Measurements from ENCODE around the gene HSPA12B.

The HSPA12B gene

DNA sequence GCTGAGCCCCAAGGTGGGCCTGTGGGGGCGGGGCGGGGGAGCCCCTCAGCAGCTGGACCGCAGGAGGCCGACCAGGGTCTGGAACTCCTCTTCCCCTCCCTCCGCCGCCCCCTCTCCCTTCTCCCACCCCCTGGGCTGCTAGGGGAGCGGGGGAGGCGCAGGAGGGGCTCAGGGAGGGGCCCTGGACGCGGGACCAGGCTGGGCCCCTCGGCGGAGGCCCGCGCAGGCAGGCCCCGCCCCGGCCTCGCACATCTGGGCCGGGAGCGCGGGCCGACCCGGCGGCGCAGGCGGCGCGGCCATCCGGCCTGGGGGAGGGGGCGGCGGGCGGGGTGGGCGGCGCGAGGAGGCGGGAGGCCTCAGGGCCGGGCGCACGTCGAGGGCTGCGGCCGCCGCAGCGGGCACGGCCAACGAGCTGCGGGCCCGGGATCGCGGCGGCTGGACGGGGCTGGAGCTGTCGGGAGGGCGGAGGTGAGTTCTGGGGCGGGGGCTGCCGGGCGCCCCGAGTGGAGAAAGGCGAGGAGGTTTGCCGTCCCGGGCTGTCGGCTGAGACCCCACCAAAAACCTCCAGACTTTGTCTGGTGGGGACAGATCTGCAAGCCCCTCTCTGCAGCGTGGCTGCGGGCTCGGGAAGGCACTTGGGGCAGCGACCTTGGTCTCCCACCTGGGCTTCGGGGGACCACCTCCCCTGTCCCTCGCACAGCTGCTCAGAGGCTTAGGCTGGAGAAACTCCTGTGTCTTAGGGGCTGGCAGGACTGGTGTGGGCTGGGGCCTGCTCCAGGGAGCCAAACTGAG lies at the start of gene HSPA12B:
Gene HSPA12B, plus strand, starts transcription at position 359 of the 792 bp plus-strand sequence. CDS start 5,990 bp downstream, outside the sequence.
- no peak for DNase-seq (ENCODE audit: low read depth)
- H3K4me3 ChIP-seq (ENCODE audit: low read length), result no peak within 1 kb of the TSS
- no peak for TF ChIP-seq CTCF (IDR thresholded peaks at IDR 0.05; ENCODE audit: insufficient read depth, low read depth, low read length, missing control alignments)

GRCh38 chr20:3685341-3685740 lies 47.1 kb upstream of the HSPA12B start:
- H3K4me3 ChIP-seq (ENCODE audit: low read length), result no peak overlapping the region
- no peak for DNase-seq (ENCODE audit: low read depth)
- TF ChIP-seq CTCF (IDR thresholded peaks at IDR 0.05; ENCODE audit: insufficient read depth, low read depth, low read length, missing control alignments), result no peak

- no peak for TF ChIP-seq CTCF (IDR thresholded peaks at IDR 0.05; ENCODE audit: insufficient read depth, low read depth, low read length, missing control alignments)
- no peak for DNase-seq (ENCODE audit: low read depth)
- no peak overlapping the region for H3K4me3 ChIP-seq (ENCODE audit: low read length)
Measured at GRCh38 chr20:3686421-3686820, 46.1 kb upstream of the HSPA12B start.

DNA sequence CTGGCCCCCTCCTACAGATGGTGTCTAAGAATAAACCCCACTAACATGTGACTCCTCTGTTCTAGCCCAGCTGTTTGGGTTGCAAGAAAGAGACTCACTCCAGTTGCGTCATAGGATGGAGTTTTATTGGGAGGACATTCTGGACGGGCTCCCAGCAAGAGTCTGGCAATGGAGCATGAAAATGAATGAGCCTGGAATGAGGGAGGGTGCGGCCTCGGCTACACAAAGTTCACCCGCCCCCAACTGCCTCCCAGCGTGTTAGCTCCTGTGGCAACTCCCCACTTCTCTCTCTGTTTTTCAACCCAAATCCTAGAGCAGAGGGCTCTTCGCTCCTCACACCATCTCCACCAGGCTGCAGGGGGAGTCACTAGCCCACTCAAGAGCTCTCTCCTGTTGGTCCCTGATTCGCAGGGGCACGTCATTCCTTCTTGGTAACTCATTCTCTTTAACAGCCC lies 45.6 kb upstream of the HSPA12B start:
- TF ChIP-seq CTCF (IDR thresholded peaks at IDR 0.05; ENCODE audit: insufficient read depth, low read depth, low read length, missing control alignments), result no peak
- DNase-seq (ENCODE audit: low read depth), result peak; percentile 21
- H3K4me3 ChIP-seq (ENCODE audit: low read length), result no peak overlapping the region

DNA sequence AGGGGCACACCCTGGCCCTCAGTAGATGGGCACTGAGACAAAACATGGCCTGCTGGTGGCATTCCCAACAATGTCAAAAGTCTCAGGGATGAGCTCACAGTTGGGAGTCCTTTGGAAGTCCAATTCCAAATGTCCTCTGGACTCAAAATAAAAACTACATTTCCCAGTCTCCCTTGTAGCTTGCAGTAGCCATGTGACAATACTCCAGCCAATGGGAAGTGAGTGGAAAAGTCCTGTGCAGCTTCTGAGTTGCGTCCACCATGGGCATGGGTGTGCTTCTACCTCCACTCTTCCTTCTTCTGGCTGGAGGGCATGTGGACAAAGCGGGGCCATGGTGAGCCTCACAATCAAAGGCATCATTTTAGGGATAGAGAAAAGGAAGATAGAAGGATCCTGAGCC lies 44.8 kb upstream of the HSPA12B start:
- peak; percentile 32 for DNase-seq (ENCODE audit: low read depth)
- H3K4me3 ChIP-seq (ENCODE audit: low read length), result no peak overlapping the region
- no peak for TF ChIP-seq CTCF (IDR thresholded peaks at IDR 0.05; ENCODE audit: insufficient read depth, low read depth, low read length, missing control alignments)

- DNase-seq (ENCODE audit: low read depth), result no peak
- no peak overlapping the region for H3K4me3 ChIP-seq (ENCODE audit: low read length)
- TF ChIP-seq CTCF (IDR thresholded peaks at IDR 0.05; ENCODE audit: insufficient read depth, low read depth, low read length, missing control alignments), result no peak
Measured at GRCh38 chr20:3689978-3690377, 42.5 kb upstream of the HSPA12B start.

DNA sequence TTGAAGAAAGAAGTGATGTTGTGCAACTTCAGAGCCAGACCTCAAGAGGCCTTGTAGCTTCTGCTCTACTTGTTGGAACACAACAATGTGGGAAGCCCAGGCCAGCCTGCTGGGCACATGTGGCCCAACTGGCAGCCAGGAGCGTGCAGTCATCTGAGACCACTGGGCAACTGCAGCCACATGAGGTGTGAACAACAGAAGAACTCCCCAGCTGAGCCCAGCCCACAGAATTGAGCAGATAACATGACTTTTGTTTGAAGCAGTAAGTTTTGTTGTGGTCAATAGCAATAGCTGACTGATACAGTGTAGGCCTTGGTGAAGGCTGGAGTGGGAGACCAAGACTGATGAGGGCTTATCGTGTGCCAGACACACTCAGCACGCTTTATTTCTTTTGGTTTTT lies 42.1 kb upstream of the HSPA12B start:
- H3K4me3 ChIP-seq (ENCODE audit: low read length), result no peak overlapping the region
- DNase-seq (ENCODE audit: low read depth), result no peak

More for the DNA sequence above, 42.1 kb upstream of the HSPA12B start:
- TF ChIP-seq CTCF (IDR thresholded peaks at IDR 0.05; ENCODE audit: insufficient read depth, low read depth, low read length, missing control alignments), result no peak

Measured in epithelial cell of esophagus (primary cell).